Limb (tissue), 2 donors: Measurements from ENCODE around the gene LCTL.
A peak's percentile ranks its signal among the peaks of the same experiment; 100 is the strongest.

Experiments
- DNase-seq, 2 donors: peaks; one replicate each; pipeline ENCODE4 v3.0.0-alpha.2; 2016; ENCODE audit errors: extremely low spot score in 2 of 2

LCTL gene

GRCh38 chr15:66565741-66566144 lies at the start of gene LCTL:
Gene LCTL (minus strand): TSS chr15:66565998. CDS start chr15:66565365, 633 bp downstream.
- peak in 1 of 2 donors; percentile 61 for DNase-seq

DNA sequence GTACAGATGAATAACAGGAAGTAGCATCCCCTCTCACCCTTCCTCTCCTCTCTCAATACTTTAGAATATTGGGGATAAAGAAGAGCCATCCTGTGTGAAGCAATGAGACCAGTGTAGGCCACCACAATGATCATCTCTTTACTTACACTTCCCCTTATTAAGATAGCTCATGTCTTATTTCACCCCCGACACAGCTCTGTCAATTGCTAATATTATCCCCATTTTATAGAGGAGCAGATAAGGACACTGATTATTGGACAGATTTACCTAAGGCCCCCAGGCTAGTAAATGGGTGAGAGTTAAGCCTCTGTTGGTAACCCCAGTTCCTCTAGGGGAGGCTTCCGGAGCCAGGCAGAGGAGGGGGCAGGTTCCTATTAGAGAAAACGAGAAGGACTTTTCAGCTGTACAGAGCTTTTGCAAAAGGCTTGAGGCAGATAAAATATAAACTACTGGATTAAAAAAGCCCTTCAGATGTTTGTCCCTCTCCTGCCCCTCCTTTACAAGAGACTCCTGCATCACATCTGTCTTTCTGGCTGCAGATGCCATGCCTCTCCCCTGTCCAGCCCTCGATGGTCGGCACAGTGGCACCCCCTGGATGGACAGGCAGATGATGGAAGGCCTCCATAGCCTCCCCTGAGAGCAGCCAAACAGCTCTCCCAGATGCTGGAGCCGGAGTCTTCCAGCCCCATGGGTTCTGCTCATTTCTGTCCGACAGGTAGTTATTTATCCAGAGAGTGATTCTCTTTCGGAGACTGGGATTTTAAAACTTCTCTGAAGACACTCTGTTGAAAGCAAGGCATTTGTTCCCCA lies 49.4 kb upstream of the LCTL start:
- DNase-seq: no peak

DNA sequence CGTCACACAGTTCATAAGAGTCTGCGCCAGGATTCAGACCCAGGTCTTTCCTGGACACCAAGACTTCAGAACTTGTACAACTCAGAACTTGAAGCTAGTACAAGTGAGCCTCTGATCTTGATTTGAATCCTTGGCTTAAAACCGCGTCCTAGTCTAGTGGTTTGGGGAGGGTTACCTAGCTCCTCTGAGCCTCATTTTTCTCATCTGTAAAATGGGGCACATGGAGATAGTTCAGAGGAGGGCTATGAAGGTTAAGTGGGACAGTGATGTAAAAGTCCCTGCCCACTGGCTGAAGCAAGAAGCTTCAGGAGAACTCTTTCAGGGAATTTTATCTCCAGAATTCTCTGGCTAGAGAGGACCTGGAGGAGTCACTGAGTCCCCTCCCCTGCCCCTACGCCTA lies 48.7 kb upstream of the LCTL start:
- no peak for DNase-seq

GRCh38 chr15:66613743-66614142 lies 47.9 kb upstream of the LCTL start:
- DNase-seq: no peak

DNA sequence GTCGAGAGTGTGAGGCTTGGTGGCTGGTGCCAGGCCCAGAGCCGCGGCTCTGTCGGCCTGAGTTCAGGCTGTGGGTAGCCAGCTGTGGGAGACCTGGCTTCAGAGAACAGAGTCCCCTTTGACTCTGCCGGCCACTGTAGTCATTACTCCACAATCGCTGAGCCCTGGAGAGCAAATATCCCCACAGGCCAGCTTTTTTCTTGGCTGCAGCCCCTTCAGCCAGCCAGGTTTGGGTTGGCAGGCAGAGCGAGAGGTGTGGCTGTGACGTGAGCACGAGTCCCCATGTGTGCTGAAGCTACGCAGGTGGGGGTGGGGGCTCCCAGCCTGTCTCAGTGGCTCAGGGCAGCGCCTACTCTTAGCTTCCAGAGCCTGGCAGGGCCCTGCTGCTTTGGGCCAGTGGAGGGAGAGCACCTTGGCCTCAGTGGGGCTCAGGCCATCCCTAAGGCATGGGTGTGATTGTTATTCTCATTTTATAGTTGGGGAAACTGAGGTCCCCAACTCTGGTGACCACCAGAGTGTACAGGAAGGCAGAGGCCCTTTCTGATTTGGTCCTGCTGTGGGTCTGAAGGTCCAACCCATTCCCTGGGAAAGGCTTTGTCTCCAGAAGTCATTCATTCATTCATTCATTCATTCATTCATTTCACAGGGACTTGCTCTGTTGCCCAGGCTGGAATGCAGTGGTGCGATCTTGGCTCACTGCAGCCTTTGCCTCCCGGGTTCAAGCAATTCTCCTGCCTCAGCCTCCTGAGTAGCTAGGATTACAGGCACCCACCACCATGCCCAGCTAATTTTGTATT lies 45.7 kb upstream of the LCTL start:
- DNase-seq: peak in 1 of 2 donors; percentile 69

- DNase-seq: no peak
These were observed 44.1 kb upstream of the LCTL start for GRCh38 chr15:66609876-66610275.

- DNase-seq: no peak
These were observed 43.1 kb upstream of the LCTL start for GRCh38 chr15:66608881-66609280.

GRCh38 chr15:66608159-66608558 lies 42.4 kb upstream of the LCTL start:
- no peak for DNase-seq

GRCh38 chr15:66603301-66604179 lies 37.7 kb upstream of the LCTL start:
- peak; percentile 41 to 81 for DNase-seq

GRCh38 chr15:66601521-66601920 lies 35.7 kb upstream of the LCTL start:
- no peak for DNase-seq

DNA sequence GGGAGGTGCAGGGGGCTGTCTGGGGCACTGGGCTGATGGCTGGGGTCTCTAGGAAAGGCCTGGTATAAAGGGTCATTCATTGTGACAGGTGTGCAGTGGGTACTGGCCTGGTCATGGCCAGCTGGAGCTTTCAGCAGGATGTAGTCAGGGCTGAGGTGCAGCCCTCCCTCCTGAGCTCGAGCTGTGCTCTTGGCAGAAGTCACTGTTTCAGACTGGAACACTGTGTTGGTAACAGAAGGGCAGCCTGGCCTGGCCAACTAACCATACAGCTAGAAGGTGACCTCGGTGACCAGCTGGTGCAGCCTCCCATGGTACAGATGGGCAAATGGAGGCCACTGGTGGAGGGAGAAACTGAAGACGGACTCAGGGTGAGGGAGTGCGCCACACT lies 34.4 kb upstream of the LCTL start:
- no peak for DNase-seq

DNA sequence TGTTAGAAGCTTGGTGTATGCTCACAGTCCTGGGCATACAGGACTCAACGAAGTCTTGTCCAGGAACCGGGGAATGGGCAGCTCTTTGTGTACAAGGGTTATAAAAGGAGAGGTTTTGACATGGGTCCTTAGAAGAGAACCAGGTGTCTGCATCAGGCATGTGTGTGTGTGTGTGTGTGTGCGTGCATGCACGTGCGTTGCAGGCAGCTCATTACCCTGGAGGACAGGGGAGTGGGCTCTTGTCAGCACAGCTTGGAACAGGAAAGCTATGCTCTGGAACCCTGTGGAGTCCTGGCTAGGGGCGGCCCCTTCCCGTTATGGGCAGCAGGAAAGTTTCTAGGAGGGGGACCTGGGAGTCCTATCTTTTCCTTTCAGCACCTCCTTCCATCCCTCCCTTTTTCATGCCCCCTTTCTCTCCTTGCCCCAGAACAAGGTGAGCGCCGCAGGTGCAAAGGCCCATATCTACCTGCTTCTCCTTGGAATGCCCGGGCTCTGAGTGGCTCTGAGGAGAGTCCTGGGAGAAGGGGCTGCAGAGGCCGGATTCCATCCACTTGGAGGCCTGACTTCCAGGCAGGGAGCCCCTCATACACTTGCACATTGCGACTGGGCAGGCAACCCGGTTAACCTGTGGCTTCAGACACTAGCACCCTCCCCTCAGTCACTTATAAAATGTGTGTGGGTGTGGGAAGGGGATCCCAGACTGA lies 33.9 kb upstream of the LCTL start:
- DNase-seq: no peak

GRCh38 chr15:66598095-66598815 lies 32.5 kb upstream of the LCTL start:
- DNase-seq: no peak

DNA sequence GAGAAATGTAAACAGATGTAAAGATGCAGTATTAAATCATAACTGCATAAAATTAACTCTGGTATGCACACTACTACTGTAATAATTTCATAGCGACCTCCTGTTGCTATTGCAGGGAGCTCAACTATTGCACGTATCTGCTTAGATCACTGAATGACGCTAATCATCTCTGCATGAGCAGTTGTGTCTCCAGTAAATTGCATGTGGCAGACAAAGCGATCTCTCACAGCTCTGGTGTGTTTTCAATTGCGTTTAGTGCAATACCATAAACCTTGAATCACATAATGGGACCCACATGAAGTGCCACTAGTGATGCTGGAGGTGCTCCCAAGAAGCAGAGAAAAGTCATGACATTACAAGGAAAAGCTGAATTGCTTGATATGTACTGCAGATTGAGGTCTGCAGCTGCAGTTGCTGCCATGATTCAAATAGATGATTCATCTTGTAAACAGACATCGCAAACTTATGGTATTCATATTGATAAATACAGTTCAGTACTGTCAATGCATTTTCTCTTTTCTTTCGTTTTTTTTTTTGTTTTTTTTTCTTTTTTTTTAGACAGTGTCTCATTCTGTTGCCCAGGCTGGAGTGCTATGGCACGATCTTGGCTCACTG lies 30.2 kb upstream of the LCTL start:
- no peak for DNase-seq

GRCh38 chr15:66595332-66595731 lies 29.5 kb upstream of the LCTL start:
- DNase-seq: no peak

GRCh38 chr15:66594836-66595235 lies 29.0 kb upstream of the LCTL start:
- DNase-seq: no peak

DNA sequence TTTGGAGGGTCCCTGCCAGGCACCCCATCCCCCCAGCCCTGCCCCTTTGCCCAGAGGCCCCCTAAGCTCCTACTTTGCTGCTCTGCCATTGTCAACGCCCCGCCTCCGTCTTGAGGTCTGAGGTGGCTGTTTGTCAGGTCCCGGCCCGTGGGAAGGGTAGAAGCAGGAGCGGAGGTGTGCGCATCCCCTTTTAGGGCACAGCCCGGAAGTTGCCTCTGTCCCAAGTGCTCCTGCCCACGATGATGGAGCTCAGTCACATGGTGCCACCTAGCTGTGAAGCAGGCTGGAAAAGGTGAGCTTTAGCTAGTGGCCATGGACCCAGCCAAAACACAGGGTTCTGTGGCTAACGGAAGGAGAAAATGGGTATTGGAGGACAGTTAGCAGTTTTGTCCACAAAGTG lies 28.5 kb upstream of the LCTL start:
- DNase-seq: no peak

DNA sequence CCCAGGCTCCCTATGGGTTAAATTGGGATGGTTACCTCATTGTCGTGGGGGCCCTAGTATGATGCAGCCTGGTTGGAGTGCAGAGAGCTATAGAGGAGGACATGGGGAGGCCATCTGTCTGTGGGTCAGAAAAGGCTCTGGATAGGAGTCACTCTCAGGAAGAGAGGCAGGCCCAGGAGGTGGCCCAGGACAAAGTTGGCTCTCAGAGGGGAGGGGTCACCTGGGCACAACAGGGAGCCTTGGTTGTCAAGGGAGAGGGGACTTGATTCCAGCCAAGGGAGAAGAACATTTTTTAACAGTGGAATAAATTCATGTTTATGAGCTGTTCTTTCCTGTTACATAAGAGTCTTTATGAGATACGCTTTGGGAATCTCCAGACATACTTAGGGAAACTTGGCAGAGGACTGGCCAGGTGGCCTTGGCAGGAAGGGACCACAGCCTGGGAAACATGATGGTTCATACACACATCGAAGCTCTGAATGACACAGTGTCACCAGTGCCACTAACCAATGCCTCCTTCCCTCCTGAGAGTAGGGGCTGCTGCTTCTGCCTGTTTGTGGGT lies 27.5 kb upstream of the LCTL start:
- no peak for DNase-seq

- no peak for DNase-seq
These were observed 26.9 kb upstream of the LCTL start for GRCh38 chr15:66592505-66593218.
